Measurements from ENCODE around the gene GPC3.

GPC3 gene

GRCh38 chrX:133938530-133938929 is 46.9 kb downstream of the GPC3 start:
- Histone ChIP-seq H3K4me1 (ENCODE audit: insufficient read depth, poor library complexity, severe bottlenecking) (no peaks in the 10 kb centered on the region), H3K4me3 (ENCODE audit: severe bottlenecking) (no peak overlapping the region), H3K27ac (ENCODE audit: poor library complexity, severe bottlenecking) (no peak overlapping the region), H3K9me3 (ENCODE audit: severe bottlenecking) (no peaks in the 10 kb centered on the region), H3K27me3 (ENCODE audit: insufficient read depth, poor library complexity, severe bottlenecking) (no peaks in the 10 kb centered on the region), H3K36me3 (ENCODE audit: low read depth) (no peaks in the 10 kb centered on the region)
- DNase-seq (ENCODE audit: low spot score) = no peak
- TF ChIP-seq, protein P1, sequence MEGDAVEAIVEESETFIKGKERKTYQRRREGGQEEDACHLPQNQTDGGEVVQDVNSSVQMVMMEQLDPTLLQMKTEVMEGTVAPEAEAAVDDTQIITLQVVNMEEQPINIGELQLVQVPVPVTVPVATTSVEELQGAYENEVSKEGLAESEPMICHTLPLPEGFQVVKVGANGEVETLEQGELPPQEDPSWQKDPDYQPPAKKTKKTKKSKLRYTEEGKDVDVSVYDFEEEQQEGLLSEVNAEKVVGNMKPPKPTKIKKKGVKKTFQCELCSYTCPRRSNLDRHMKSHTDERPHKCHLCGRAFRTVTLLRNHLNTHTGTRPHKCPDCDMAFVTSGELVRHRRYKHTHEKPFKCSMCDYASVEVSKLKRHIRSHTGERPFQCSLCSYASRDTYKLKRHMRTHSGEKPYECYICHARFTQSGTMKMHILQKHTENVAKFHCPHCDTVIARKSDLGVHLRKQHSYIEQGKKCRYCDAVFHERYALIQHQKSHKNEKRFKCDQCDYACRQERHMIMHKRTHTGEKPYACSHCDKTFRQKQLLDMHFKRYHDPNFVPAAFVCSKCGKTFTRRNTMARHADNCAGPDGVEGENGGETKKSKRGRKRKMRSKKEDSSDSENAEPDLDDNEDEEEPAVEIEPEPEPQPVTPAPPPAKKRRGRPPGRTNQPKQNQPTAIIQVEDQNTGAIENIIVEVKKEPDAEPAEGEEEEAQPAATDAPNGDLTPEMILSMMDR (IDR thresholded peaks at IDR 0.05; ENCODE audit: poor library complexity, severe bottlenecking) = no peak
- no peak for ATAC-seq (ENCODE audit: low read depth)

DNA sequence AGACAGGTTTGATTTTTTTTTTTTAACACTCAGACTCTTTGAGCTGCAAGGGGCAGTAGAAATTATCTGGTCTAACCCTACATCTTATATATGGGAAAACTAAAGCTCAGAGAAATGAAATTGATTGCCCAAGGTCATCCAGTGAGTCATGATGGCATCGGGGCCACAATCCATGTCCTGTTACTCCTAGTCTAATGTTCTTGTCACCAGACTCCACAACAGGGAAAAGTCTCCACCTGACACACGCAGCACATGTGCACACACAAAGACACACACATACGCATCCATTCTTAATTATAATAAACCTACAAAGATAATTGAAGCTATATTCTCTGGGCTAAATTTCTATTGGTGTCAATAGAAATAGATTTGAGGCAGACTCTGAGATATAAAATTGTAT is 48.4 kb downstream of the GPC3 start:
- Histone ChIP-seq H3K9me3 (ENCODE audit: severe bottlenecking) (no peaks in the 10 kb centered on the region), H3K27ac (ENCODE audit: poor library complexity, severe bottlenecking) (no peak overlapping the region), H3K36me3 (ENCODE audit: low read depth) (no peaks in the 10 kb centered on the region), H3K4me3 (ENCODE audit: severe bottlenecking) (no peak overlapping the region), H3K27me3 (ENCODE audit: insufficient read depth, poor library complexity, severe bottlenecking) (no peaks in the 10 kb centered on the region), H3K4me1 (ENCODE audit: insufficient read depth, poor library complexity, severe bottlenecking) (no peaks in the 10 kb centered on the region)
- ATAC-seq (ENCODE audit: low read depth) (no peak), DNase-seq (ENCODE audit: low spot score) (no peak)
- TF ChIP-seq, protein P1 (IDR thresholded peaks at IDR 0.05; ENCODE audit: poor library complexity, severe bottlenecking) = no peak

DNA sequence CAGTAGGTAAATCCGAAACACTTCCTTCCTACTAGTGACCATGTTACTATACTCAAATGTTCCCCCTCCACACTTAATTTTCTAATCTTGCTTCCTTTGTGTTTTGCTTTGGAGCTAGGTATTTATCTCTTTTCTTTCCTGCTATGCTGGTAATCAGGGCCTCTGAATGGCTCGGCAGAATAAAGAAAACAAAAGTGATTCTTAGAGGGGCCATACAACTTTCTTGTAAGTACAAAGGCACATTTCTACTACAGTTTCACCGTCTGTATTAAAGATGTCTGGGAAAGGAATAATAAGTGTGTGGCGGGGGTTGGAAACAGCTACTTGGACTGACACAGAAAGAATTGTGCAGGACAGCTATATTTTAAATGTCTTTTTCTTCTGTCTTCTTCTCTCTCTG is 50.3 kb downstream of the GPC3 start:
- Histone ChIP-seq H3K36me3 (ENCODE audit: low read depth) (no peaks in the 10 kb centered on the region), H3K4me3 (ENCODE audit: severe bottlenecking) (no peak overlapping the region), H3K9me3 (ENCODE audit: severe bottlenecking) (no peaks in the 10 kb centered on the region), H3K27ac (ENCODE audit: poor library complexity, severe bottlenecking) (no peak overlapping the region), H3K4me1 (ENCODE audit: insufficient read depth, poor library complexity, severe bottlenecking) (no peaks in the 10 kb centered on the region), H3K27me3 (ENCODE audit: insufficient read depth, poor library complexity, severe bottlenecking) (no peaks in the 10 kb centered on the region)
- DNase-seq (ENCODE audit: low spot score) (no peak), ATAC-seq (ENCODE audit: low read depth) (no peak)
- TF ChIP-seq, protein P1 (IDR thresholded peaks at IDR 0.05; ENCODE audit: poor library complexity, severe bottlenecking) = no peak

DNA sequence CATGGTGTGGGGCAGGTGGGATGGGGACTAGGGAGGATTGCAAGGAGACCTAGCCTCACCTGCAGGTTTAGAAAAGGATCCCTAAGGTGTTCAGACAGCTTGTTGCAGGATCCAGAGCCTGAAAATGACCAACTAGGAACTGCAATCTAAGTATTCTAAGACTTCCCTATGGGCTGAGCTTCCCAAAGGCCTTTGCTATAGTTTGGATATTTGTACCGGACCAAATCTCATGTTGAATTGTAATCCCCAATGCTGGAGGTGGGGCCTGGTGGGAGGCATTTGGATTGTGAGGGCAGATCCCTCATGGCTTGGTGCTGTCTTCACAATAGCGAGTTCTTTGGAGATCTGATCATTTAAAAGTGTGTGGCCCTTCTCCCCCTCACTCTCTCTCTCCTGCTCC is 52.1 kb downstream of the GPC3 start:
- Histone ChIP-seq H3K36me3 (ENCODE audit: low read depth) (no peaks in the 10 kb centered on the region), H3K4me1 (ENCODE audit: insufficient read depth, poor library complexity, severe bottlenecking) (no peaks in the 10 kb centered on the region), H3K4me3 (ENCODE audit: severe bottlenecking) (no peak overlapping the region), H3K9me3 (ENCODE audit: severe bottlenecking) (no peaks in the 10 kb centered on the region), H3K27ac (ENCODE audit: poor library complexity, severe bottlenecking) (no peak overlapping the region), H3K27me3 (ENCODE audit: insufficient read depth, poor library complexity, severe bottlenecking) (no peaks in the 10 kb centered on the region)
- no peak for ATAC-seq (ENCODE audit: low read depth)
- DNase-seq (ENCODE audit: low spot score) = no peak
- TF ChIP-seq, protein P1 (IDR thresholded peaks at IDR 0.05; ENCODE audit: poor library complexity, severe bottlenecking) = no peak

- Histone ChIP-seq H3K9me3 (ENCODE audit: severe bottlenecking) (no peaks in the 10 kb centered on the region), H3K27ac (ENCODE audit: poor library complexity, severe bottlenecking) (no peak overlapping the region), H3K36me3 (ENCODE audit: low read depth) (no peaks in the 10 kb centered on the region), H3K27me3 (ENCODE audit: insufficient read depth, poor library complexity, severe bottlenecking) (no peaks in the 10 kb centered on the region), H3K4me3 (ENCODE audit: severe bottlenecking) (no peak overlapping the region), H3K4me1 (ENCODE audit: insufficient read depth, poor library complexity, severe bottlenecking) (no peaks in the 10 kb centered on the region)
- no peak for DNase-seq (ENCODE audit: low spot score)
- no peak for ATAC-seq (ENCODE audit: low read depth)
- TF ChIP-seq, protein P1 (IDR thresholded peaks at IDR 0.05; ENCODE audit: poor library complexity, severe bottlenecking) = no peak
Observed at GRCh38 chrX:133929836-133930464, 55.4 kb downstream of the GPC3 start.
